Measurements from ENCODE around the gene TCERG1L.

DNA sequence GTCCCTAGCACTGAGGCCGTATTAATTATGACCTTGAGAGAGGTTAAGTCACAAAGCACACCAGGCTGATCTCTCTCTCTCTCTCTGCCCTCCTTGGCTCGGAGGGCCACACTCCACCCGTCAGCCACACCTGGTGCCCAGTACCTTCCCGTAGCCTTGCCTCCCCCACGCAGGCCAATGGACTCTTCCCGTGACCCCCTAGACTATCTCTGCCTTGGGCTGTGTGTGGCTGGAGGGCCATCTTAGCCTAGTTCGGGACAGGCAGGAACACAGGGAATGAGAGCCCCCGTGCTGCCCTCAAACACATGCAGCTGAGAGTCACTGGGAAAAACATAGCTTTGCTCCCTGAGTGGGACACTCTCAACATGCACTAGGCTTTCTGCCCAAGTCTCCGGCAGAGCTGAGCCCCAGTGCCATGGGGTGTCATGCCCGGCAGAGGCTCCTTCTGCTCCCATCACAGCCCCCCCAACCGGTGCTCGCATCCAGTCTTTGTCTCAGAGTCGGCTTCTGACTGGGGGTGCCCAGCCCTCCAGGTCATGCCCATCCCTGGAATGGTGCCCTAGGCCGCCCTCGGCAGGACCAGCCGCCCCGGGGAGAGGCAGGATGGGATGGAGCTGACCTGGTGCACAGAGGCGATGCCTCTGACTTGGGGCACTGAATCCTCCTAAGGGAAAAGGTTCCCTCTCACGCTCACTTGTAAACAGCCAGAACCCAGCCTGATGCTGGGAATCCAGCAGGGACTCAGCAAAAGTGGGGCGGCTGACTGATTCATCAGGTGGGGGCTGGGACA, 63.0 kb downstream of the TCERG1L start:
- TF ChIP-seq CTCF (IDR thresholded peaks at IDR 0.05) (no peak), POLR2A (IDR thresholded peaks at IDR 0.05) (no peak), POLR2AphosphoS5 (IDR thresholded peaks at IDR 0.05; ENCODE audit: insufficient read depth in 1 of 2, low read depth in 1 of 2) (no peak)
